HG03095 (cell line): ENCODE results near the gene TMPRSS6.

Source experiments
- ATAC-seq: cut with Tn5 transposase; IDR thresholded peaks from one replicate; pipeline ENCODE4 v1.9.1; 2021; ENCODE audit warnings: moderate library complexity; ENCODE audit not compliant: unreplicated experiment

TMPRSS6 gene

GRCh38 chr22:37141476-37141875 lies 32.0 kb upstream of the TMPRSS6 start:
- no peak for ATAC-seq

- no peak for ATAC-seq
Observed at GRCh38 chr22:37140686-37141323, 31.3 kb upstream of the TMPRSS6 start.

- ATAC-seq: no peak
Observed at GRCh38 chr22:37139762-37140161, 30.2 kb upstream of the TMPRSS6 start.

- ATAC-seq: no peak
Observed at GRCh38 chr22:37138849-37139561, 29.5 kb upstream of the TMPRSS6 start.

GRCh38 chr22:37137903-37138665 lies 28.6 kb upstream of the TMPRSS6 start:
- ATAC-seq: no peak

DNA sequence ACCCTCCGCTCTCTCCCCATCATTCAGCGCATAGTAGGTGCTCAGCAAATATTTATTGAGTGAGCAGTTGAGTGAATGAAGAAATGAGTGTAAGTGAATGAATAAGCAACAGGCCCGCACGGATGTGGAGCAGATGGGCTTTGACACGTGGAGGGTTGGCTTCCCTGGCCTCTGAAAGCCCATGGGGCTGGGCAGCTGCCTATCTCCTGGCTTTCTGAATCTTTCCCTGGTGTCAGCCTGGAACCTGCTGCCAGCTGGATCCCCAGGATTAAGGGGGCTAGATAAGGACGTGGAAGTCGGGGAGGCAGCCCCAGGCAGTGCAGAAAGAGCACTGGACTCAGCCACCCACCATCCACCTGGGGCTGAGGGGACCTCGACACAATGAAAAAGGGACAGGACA lies 27.6 kb upstream of the TMPRSS6 start:
- no peak for ATAC-seq

DNA sequence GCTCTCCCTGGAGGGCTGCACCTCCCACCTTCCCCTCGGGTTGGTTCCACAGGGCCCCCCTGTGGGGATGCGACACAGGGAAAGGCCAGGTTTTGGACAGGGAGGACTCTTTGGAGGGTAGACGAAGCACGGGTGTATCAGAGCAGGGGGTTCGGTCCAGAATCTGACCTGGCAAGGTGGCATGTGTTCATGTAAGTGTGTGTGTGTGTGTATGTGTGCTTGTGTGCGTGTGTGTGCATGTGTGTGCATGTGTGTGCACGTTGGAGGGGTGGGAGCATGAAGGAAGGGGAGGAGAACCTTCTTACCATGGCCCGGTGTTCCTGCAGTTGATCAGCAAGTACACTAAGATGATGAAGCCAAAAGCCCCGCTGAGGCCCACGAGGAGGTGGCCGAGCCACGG lies 25.5 kb upstream of the TMPRSS6 start:
- no peak for ATAC-seq

DNA sequence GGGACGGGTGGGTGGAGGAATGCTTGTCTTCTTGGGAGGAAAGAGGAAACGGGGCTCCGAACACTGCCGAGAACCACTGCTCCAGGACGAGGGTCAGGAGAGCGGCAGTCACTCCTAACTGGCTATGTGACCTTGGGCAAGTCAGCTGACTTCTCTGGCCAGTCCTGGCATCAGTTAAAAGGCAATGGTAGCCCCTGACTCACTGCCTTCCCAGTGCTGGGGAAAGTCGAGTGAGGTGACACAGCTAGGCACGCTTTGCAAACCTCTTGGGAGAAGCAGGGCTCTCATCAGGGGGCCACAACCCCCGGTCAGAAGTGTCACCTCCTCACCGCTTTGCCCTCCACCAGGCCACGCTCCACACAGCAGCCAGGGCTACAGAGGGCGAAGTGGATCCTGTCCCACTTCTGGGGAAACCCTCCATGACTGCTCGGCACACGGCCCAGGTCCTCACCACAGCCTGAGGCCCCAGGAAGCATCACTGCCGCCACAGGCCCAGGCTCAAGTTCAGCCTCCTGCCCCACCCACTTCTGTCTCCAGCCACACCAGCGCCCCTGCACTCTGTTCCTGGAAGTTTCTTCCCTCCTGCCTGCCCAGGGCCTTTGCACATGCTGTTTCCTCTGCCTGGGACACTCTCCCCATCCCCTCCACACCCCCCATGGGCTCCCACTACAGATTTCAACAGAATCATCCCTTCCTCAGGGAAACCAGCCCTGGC lies 23.9 kb upstream of the TMPRSS6 start:
- no peak for ATAC-seq

- ATAC-seq: no peak
Observed at GRCh38 chr22:37132773-37133172, 23.3 kb upstream of the TMPRSS6 start.

DNA sequence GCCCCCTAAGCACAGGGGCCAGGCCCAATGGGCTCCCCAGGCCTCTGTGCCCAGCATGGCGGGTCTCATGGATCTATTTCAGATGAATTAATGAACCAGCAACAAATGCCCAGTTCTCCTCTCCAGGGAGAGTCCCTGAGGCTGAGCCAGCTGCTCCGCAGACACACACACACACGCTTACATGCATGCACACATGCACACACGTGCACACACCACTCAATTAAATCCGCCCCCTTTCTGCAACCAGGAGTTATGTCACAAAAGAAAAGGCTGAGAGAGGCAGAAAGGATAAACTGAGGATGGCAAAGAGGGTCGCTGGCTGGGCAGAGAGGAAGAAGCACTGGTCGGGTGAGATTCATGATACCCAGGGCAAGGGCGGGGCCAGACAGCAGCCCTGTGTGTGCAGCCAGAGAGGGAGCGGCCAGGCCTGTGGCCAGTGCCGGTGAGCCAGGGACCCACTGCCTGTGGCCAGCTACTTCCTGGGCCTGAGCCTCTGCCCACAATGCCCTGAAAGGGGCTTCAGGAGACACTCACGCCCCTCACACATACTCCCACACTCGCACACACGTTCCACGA lies 20.4 kb upstream of the TMPRSS6 start:
- ATAC-seq: no peak

DNA sequence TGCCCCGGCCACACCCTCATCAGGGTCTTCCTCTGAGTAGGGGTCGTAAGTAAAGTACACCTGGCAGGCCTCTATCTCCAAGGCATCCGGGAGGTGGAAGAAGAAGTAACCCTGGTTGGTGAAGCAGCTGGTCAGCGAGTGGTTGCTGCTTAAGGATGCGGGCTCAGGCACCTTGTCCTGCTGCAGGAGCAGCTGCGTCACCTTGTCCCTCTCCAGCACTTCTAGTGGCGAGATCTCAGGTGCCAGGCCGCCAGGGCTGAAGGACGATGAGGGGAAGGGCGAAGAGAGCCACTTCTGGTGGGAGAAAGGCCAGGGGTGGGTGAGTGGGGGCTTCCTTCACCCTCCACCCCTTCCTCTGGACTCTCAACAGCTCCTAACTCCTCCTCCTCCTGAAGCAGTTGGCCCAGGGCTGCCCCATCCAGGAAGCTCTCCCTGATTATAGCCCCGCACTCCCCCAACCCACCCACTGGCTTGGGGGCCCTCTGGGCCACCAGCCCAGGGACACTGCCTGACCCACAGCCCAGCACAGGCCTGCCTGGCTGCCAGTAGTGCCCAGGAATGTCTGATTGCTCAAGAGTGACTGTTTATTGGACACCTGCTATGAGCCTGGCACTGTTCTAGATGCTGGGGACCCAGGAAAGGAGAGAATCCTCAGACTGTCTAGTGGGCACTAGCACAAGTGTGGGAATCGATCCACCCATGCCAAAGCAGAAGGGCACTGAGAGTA lies 19.2 kb upstream of the TMPRSS6 start:
- ATAC-seq: no peak

- no peak for ATAC-seq
Observed at GRCh38 chr22:37127350-37127878, 17.9 kb upstream of the TMPRSS6 start.

GRCh38 chr22:37126882-37127281 lies 17.4 kb upstream of the TMPRSS6 start:
- no peak for ATAC-seq

DNA sequence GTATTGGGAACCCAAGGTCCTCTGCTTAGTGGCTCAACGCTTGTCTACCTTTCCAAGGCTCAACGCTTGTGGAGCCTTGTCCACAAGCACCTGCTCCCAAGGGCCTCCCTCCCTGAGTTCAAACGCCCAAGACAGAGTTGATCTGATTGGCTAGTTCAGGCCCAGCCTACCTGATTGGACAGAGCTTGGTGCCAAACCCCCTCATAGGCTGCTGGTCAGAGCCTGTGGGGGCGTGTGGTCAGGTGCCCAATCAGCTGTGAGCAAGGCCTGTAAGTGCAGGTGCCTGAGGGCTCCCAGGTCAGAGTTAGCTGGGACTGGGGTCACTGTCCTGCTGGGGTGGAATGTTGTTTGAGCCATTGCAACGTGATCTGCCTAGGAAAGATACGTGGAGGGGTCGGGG lies 16.9 kb upstream of the TMPRSS6 start:
- no peak for ATAC-seq

DNA sequence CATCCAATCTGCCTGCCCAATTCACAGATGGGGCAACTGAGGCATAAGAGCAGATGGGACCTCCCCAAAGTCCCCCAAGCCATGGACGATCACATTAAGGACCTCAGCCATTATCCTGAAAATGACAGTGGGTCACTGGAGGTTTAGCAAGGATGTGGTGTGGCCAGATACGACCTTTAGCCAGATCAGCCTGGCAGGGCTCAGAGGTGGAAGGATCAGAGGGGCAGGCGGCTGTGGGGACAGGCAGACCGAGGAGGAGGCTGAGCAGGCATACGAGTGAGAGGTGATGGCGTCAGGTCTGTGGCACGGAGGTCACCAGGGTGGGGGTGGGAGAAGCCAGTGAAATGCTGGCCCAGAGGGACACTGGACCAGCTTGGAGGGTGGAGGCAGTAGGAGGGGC lies 14.1 kb upstream of the TMPRSS6 start:
- ATAC-seq: no peak

DNA sequence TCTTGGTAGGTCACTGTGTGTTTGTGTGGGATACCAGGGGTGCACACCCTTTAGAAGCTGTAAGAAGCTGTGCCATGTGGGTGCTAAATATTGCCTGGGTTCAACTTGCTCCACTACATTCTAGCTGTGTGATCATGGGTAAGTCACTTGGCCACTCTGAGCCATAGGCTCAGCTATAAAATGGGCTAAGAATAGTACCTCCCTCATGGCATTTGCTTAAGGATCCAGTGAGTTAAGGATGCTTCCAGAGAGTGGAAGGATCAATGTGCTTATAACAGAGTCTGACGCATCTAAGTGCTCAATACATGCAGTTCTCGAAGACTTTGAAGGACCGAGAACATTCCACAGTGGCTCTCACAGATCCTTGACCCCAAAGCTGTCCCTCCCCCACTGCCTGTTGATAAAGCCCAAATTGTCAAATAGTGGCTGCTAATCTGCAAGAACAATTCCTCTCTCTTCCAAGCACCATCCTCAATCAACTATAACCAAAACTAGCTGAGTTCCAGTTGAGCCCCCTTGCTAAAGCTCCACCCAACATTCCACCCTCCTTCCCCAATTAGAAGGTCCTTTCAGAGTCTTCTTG lies 13.2 kb upstream of the TMPRSS6 start:
- ATAC-seq: no peak

DNA sequence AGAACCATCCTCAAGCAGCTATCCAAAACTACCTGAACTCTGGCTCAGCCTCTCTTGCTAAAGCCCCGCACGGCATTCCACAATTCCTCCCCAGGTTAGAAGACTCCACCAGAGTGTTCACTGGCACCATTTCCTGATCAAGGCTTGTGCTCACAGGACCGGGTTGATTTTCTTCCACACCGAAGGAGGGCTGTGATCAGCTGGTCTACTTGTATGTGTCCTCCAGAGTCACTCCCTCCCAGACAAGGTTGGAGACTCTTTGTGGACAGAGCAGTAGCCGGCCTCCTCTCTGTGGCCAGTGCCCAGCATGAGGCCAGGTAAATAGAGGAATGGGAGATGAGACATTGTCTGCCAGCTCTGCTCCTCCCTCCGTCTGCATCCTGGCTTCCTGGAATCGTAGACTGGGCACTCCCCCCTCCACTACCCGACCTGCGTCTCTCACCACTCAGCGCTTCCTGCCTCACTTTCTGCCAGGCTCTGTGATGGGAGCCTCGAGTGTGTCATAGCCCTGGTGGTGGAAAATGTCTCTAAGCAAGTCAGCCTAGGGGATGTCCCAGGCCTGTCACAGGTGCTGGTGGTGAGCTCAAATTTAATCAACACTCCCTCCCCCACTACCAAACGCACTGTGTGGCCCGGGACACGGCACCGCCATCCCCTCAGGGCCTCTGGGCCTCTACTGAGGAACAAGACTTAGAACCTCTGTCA lies 12.5 kb upstream of the TMPRSS6 start:
- ATAC-seq: peak; percentile 79

- no peak for ATAC-seq
Observed at GRCh38 chr22:37120569-37121340, 11.2 kb upstream of the TMPRSS6 start.
